Mesodermal cell (in vitro differentiated cells): ENCODE results near the gene NCKAP5.

ENCODE experiments used
- H3K27ac ChIP-seq: 2 replicates; pipeline ENCODE4 v1.7.0; 2013; ENCODE audit warnings: mild to moderate bottlenecking, low read depth, low read length, moderate library complexity; ENCODE audit not compliant: severe bottlenecking
- H3K36me3 ChIP-seq: 2 replicates; pipeline ENCODE4 v1.7.1; 2013; ENCODE audit warnings: mild to moderate bottlenecking, low read length, moderate library complexity; ENCODE audit not compliant: control insufficient read depth, insufficient read depth
- H3K4me1 ChIP-seq: one replicate; pipeline ENCODE4 v1.7.1; 2013; ENCODE audit warnings: mild to moderate bottlenecking, low read length; ENCODE audit not compliant: insufficient read depth, control insufficient read depth, poor library complexity, severe bottlenecking
- H3K4me3 ChIP-seq: 2 replicates; pipeline ENCODE4 v1.7.0; 2013; ENCODE audit warnings: low read length, control low read depth, mild to moderate bottlenecking; ENCODE audit not compliant: insufficient read depth, poor library complexity, severe bottlenecking; ENCODE audit errors: extremely low read depth
- H3K9me3 ChIP-seq: 2 replicates; pipeline ENCODE4 v1.7.1; 2013; ENCODE audit warnings: mild to moderate bottlenecking, low read length, moderate library complexity; ENCODE audit not compliant: control insufficient read depth
- WGBS, 2 experiments: methylation state at CpG; one replicate each; pipeline ENCODE4 v1.1.5; 2013; ENCODE audit warnings: missing lambda C conversion rate in 2 of 2; ENCODE audit not compliant: insufficient coverage in 2 of 2; 5-methylcytosine and 5-hydroxymethylcytosine counted together

The NCKAP5 gene

DNA sequence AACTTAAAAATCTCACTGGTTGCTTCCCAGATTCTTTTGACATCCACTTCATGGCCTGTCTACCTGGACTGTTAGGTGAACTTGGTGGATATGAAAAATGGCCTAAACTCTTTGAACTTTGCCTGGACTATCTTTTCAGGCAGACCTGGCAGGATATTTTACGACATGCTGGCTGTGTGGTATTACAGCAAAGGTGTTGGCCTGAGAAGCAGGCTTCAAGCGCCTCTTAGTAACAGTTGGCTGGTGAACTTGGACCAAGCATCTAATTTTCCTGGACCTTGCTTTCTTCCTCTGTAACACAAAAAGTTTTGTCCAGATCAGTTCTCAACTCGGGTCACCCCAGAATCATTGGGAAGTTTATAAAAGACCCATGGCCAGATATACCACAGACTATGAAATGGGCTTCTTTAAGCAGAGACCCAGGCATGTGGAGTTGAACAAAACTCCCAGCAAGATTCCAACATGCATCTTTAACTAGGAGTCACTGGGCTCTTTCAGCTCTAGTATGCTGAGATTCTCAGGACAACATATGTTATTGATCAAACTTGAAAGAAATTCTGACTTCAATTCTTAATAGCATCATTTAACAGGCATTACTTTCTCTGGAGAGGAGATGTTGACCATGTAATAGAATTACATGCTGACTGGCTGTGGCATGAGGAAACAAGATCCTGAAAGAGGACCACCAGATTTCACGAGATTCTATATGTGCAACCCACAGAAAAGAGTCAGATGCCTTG lies 902.7 kb downstream of the NCKAP5 start:
- no peak overlapping the region for H3K27ac ChIP-seq
- H3K4me1 ChIP-seq = peaks cover 7% of the 10 kb centered on the region
- H3K9me3 ChIP-seq = no peaks in the 10 kb centered on the region
- no peak overlapping the region for H3K4me3 ChIP-seq
- WGBS, 2 experiments = 96 to 98% methylated on average over 4 of the region's 4 CpGs
- no peaks in the 10 kb centered on the region for H3K36me3 ChIP-seq

DNA sequence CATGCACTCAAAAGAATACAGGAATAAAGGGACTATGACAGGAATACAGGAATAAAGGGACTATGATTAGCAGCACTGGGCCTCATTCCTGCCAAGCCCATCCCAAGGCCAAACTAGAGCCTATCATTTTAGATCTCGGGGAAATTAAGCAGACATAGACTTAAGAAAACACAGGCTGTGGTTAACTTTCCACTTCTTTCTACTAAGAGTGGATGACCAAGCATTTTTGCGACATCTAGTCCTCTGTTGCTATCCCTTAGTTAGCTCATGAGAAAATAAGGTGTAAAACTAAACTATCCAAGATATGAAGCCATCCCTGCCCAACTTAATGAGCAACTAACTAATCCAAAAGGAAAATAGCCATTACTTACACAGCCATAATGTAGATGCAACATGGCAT lies 904.2 kb downstream of the NCKAP5 start:
- Histone ChIP-seq H3K4me3 (no peak overlapping the region), H3K4me1 (peaks cover 7% of the 10 kb centered on the region), H3K9me3 (no peaks in the 10 kb centered on the region), H3K36me3 (no peaks in the 10 kb centered on the region), H3K27ac (no peak overlapping the region)
- no CpG with 5 or more reads among the region's 2 CpGs for WGBS, 2 experiments

- Histone ChIP-seq H3K4me1 (peaks cover 4% of the 10 kb centered on the region), H3K9me3 (no peaks in the 10 kb centered on the region), H3K4me3 (no peak overlapping the region), H3K27ac (no peak overlapping the region), H3K36me3 (no peaks in the 10 kb centered on the region)
- WGBS, 2 experiments = 100% methylated on average over 1 of the region's 3 CpGs
Observed at GRCh38 chr2:132662732-132663131, 905.5 kb downstream of the NCKAP5 start.

- no peak overlapping the region for H3K4me3 ChIP-seq
- no peaks in the 10 kb centered on the region for H3K9me3 ChIP-seq
- H3K27ac ChIP-seq = no peak overlapping the region
- no peaks in the 10 kb centered on the region for H3K4me1 ChIP-seq
- H3K36me3 ChIP-seq = no peaks in the 10 kb centered on the region
- WGBS, 2 experiments = 93 to 100% methylated on average over 3 of the region's 3 CpGs
Observed at GRCh38 chr2:132659331-132659730, 908.9 kb downstream of the NCKAP5 start.

- Histone ChIP-seq H3K4me3 (no peak overlapping the region), H3K36me3 (no peaks in the 10 kb centered on the region), H3K4me1 (no peaks in the 10 kb centered on the region), H3K27ac (no peak overlapping the region), H3K9me3 (no peaks in the 10 kb centered on the region)
- WGBS, 2 experiments = 59% methylated on average over 3 of the region's 7 CpGs; no CpG with 5 or more reads in 1 of the 2 experiments
Observed at GRCh38 chr2:132656266-132656975, 911.8 kb downstream of the NCKAP5 start.

- Histone ChIP-seq H3K4me1 (no peaks in the 10 kb centered on the region), H3K9me3 (no peaks in the 10 kb centered on the region), H3K4me3 (no peak overlapping the region), H3K27ac (no peak overlapping the region), H3K36me3 (no peaks in the 10 kb centered on the region)
- 93 to 97% methylated on average over 3 to 4 of the region's 7 CpGs for WGBS, 2 experiments
Observed at GRCh38 chr2:132654968-132655367, 913.3 kb downstream of the NCKAP5 start.

- H3K27ac ChIP-seq = no peak overlapping the region
- H3K4me1 ChIP-seq = no peaks in the 10 kb centered on the region
- no peaks in the 10 kb centered on the region for H3K9me3 ChIP-seq
- no peak overlapping the region for H3K4me3 ChIP-seq
- 93 to 100% methylated on average over 1 to 2 of the region's 4 CpGs for WGBS, 2 experiments
- H3K36me3 ChIP-seq = no peaks in the 10 kb centered on the region
Observed at GRCh38 chr2:132654335-132654734, 913.9 kb downstream of the NCKAP5 start.

DNA sequence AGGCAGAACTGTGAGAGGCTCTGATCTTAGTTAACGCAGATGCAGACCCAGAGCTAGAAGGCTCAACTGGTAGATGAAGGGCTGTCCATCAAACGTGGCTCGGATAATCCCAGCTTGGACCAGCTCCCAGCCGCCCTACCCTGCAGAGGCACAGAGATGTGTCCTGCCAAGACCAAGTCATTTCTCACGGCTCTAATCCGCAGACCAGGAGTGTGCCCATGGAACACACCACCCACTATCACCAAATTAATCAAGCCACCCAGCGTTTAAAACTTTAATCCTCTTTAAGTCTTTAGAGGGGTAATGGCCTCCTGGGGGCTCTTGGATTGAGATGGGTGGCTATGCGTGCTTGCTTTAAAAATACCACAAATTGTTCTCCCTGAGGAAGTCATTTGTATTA lies 915.8 kb downstream of the NCKAP5 start:
- Histone ChIP-seq H3K36me3 (no peaks in the 10 kb centered on the region), H3K4me1 (no peaks in the 10 kb centered on the region), H3K9me3 (no peaks in the 10 kb centered on the region), H3K27ac (no peak overlapping the region), H3K4me3 (no peak overlapping the region)
- WGBS, 2 experiments = 78 to 85% methylated on average over 4 to 6 of the region's 8 CpGs

DNA sequence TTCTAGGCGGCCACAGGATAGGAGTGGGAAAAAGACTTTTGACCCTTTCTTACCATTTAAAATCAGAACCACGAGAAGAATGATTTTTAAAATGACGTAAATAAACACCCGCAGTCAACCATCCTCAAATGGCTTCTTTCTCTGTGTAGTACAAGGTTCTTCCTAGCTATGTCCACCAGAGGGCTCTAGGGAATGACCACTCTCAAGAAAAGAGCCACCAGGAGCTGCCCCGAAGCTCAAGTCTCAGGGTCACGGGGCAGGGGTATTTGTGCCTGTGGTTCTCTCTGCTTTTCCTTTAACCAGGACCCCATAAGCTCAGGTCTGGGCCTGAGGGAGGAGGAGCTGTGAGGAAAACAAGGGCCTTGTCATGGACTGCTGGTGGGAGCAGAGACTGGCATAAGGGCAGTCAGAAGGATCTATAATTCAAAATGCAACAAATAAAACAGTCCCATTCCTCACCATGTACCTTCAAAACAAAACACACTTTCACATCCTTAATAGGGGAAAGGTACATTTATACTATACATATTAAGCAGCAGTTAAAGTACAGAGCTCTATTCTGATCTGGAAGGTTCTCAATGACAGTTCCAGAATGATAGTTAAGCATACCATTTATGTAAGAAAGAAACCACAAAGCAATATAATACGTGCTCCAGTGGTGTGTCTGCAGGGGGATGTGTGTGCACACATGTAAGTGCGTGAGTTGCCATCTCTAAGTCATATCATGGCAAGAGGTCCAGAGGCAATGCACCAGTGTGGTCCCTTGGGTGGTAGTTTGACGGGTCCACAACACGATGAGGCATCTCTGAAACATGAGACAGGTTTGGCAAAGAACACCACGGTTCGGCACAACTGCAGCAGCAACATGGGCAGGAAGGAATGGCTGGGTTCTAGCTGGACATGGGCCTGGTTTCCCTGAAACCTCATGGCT lies 916.9 kb downstream of the NCKAP5 start:
- Histone ChIP-seq H3K9me3 (no peaks in the 10 kb centered on the region), H3K4me1 (no peaks in the 10 kb centered on the region), H3K4me3 (no peak overlapping the region), H3K36me3 (no peaks in the 10 kb centered on the region), H3K27ac (no peak overlapping the region)
- WGBS, 2 experiments = 82 to 95% methylated on average over 5 to 8 of the region's 12 CpGs

- Histone ChIP-seq H3K9me3 (no peaks in the 10 kb centered on the region), H3K4me3 (no peak overlapping the region), H3K27ac (no peak overlapping the region), H3K36me3 (no peaks in the 10 kb centered on the region), H3K4me1 (no peaks in the 10 kb centered on the region)
- 88 to 92% methylated on average over 7 to 8 of the region's 8 CpGs for WGBS, 2 experiments
Observed at GRCh38 chr2:132646540-132647108, 921.6 kb downstream of the NCKAP5 start.
